ENCODE data around the gene CDH4.

GRCh38 chr20:61482901-61483300, 230.8 kb downstream of the CDH4 start:
- TF ChIP-seq, protein P1, sequence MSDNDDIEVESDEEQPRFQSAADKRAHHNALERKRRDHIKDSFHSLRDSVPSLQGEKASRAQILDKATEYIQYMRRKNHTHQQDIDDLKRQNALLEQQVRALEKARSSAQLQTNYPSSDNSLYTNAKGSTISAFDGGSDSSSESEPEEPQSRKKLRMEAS (IDR thresholded peaks at IDR 0.05; ENCODE audit: insufficient read depth, insufficient read length), result no peak
- TF ChIP-seq CTCF (IDR thresholded peaks at IDR 0.05; ENCODE audit: extremely low read depth in 1 of 2, insufficient read depth in 1 of 2, low read depth in 1 of 2, low read length in 2 of 2), result no peak
- TF ChIP-seq GATA2 (IDR thresholded peaks at IDR 0.05; ENCODE audit: insufficient read depth, insufficient read length, low read depth, low read length), result no peak
- TF ChIP-seq POLR2A (IDR thresholded peaks at IDR 0.05; ENCODE audit: low read depth, low read length), result no peak
- TF ChIP-seq POLR2AphosphoS5 (IDR thresholded peaks at IDR 0.05; ENCODE audit: insufficient read depth, low read depth, low read length), result no peak
- no peak for TF ChIP-seq EZH2 (IDR thresholded peaks at IDR 0.05; ENCODE audit: borderline replicate concordance, low read depth, low read length, severe bottlenecking)
- TF ChIP-seq JUN (IDR thresholded peaks at IDR 0.05; ENCODE audit: borderline replicate concordance, insufficient read depth, insufficient read length, low read depth), result no peak

Data from endothelial cell of umbilical vein (primary cell).